Left renal pelvis (tissue), 4 donors: ENCODE measurements around the gene KCNK2. TPM values are rescaled to one million over a fixed set of nuclear protein-coding genes. Genes with fewer than 3 reads are reported as not detected.

ENCODE experiments used
- DNase-seq, 4 donors: peaks; one replicate each; pipeline ENCODE4 v3.0.0-alpha.2; 2013; ENCODE audit warnings: low read depth in 4 of 4, low spot score in 3 of 4
- polyA plus RNA-seq, 4 donors: library from polyadenylated mRNA; unstranded; fragments of 120-200 nt; gene quantifications; one replicate each; pipeline ENCODE4 v1.2.1, GENCODE V29; 2013; ENCODE audit not compliant: insufficient read length in 4 of 4

The KCNK2 gene
- polyA plus RNA-seq, 4 donors, result 1.8 to 2.9 (median 2.5) TPM

GRCh38 chr1:215094381-215094780 is 11.8 kb downstream of the KCNK2 start:
- no peak for DNase-seq

GRCh38 chr1:215095524-215095923 is 13.0 kb downstream of the KCNK2 start:
- no peak for DNase-seq

DNA sequence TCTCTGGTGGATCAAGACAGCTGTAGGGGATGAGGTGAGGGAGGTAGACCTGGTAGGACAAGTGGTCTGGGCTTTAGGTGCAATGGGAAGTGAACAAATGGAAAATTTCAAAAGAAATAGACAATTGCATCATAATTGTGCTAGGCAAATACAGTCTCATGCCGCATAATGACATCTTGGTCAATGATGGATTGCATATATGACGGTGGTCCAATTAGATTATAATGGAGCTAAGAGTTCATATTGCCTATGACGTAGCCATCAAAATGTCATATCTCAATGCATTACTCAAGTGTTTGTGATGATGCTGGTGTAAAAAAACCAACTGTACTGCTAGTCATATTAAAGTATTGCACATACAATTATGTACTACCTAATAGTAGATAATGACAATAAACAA is 19.0 kb downstream of the KCNK2 start:
- DNase-seq, result no peak

GRCh38 chr1:215104283-215104682 is 21.7 kb downstream of the KCNK2 start:
- DNase-seq, result no peak

GRCh38 chr1:215106067-215106466 is 23.5 kb downstream of the KCNK2 start:
- no peak for DNase-seq

DNA sequence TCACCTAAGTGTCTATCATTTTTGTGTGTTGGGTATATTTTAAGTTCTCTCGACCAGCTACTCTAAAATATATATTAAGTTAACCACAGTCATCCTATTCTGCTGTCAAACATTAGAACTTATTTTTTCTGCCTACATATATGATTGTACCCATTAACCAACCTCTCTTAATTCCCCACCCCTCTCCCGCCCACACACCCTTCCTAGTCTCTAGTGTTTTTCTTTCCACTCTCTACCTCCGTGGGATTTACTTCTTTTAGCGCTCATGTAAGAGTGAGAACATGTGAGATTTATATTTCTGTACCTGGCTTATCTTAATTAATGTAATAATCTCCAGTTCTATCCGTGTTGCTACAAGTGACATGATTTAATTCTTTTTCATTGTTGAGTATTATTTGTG is 26.6 kb downstream of the KCNK2 start:
- no peak for DNase-seq

GRCh38 chr1:215111916-215112315 is 29.4 kb downstream of the KCNK2 start:
- DNase-seq, result no peak

DNA sequence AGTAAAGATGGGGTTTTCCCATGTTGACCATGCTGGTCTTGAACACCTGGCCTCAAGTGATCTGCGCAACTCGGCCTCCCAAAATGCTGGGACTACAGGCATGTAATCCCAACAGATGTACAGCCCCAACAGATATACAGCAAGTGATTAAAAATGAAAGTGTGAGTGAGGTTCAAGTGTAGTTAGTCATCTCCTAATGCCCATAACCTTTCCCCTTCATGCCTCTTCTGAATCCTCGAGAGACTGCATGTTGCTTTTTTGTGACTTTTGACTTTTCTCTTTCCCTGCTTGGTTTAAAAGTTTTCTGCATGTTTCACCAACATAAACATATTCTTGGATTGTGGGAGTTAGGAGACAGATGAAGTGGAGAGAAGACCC is 31.2 kb downstream of the KCNK2 start:
- DNase-seq, result no peak

DNA sequence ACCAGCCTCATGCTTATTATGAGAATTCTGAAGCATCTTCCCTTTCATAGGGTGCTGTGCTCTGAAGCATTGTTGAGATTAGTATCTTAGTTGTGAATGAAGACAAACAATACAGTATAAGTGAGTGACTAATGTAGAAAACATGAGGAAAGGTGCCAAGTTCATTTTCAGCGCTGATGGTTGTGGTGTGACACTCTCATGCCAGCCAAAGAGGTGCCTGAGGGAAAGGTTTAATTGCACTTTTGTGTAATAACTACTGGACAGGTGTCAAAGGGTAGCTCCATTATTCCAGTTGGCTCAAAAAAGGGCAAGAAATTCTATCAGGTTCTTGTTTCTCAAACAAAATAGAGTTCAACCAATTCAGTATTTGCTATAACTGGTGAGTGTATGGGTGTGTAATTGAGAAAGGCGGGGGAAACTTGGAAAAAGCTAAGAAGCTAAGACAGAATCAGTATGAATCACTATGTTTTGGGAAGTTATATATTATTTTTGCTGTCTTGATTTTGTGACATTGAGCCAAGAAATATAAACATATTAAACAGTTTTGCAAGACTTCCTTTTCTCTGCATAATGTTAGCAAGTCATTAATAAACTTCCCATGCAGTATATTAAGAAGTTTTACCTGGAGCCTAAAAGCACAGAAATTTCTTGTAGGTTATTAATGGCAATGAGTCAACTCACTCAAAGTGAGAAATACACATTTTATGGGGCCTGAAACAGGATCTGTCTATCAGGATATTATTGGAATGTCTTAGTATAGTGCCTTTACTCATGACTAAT is 31.8 kb downstream of the KCNK2 start:
- DNase-seq, result no peak

- no peak for DNase-seq
Observed at GRCh38 chr1:215115760-215116159, 33.2 kb downstream of the KCNK2 start.

GRCh38 chr1:215118081-215118480 is 35.5 kb downstream of the KCNK2 start:
- no peak for DNase-seq

DNA sequence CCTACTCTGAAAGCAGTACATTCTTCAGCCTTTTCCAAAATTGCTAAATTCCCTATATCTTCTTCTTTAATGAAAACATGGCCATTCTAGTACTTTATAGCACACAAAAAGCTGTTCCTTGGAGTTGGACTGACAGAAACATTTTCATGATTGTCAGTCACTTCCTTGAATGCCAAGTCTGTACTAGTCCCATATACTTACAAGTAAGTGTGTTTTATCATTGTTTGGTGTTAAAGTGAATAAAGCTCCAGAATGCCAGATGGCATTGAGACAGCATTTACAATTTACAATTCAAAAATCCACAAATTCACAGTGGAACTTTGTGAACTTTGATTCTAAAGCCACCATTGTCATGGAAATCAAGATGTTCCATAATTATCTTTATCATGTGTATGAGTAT is 36.5 kb downstream of the KCNK2 start:
- DNase-seq, result no peak

GRCh38 chr1:215119719-215120365 is 37.3 kb downstream of the KCNK2 start:
- DNase-seq, result no peak

DNA sequence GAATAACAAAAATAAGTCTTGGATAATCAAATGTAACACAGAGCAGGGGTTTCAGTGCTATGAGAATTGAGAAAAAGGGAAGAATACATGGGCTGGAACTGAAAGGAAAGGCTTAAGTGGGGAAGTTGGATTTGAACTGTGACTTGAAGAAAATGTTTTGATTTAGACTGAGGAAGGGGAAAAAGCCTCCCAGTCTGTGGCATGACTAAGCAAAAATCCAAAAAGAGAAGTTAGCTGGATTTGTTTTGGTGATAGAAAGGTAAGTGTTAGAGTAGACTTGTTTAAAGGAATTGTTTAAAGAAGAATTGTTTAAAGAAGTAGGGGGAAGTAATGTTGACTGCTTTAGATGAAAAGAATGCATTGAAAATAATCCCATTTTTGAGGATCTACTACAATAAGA is 46.0 kb downstream of the KCNK2 start:
- no peak for DNase-seq

DNA sequence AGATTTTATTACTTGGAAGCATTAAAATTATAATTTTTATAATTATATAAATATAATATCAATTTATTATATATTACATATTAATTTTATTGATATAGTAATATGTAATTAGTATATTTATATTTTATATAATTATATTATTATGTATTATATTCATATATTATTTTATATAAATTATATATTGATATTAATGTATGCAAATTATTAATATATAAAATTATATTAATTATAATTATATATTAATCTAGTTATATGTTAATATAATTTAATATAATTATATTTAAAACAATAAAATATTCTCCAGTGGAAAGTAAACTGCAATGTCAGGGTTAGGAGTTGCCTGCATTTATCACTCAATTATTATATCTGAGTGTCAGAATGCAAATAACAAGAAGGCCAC is 48.8 kb downstream of the KCNK2 start:
- no peak for DNase-seq

GRCh38 chr1:215132156-215132555 is 49.6 kb downstream of the KCNK2 start:
- no peak for DNase-seq

- DNase-seq, result no peak
Observed at GRCh38 chr1:215133532-215133931, 51.0 kb downstream of the KCNK2 start.

DNA sequence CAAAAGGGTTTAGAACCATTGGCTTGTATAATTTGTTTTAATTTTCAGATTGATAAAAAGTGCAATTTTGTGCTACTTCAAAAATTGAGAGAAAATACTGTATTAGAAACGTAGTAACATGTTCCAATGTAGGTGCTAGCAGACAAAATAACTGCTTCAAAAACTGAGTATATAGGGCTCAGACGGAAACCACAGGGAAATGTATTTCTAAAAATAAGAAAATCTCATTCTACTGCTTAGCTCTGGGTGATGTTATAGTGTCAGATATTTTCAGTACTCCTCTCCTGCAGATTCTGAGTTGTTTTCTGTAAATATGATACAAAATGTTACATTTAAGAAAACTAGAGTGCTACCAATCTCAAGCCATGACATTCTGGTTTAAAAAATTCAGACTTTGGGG is 55.4 kb downstream of the KCNK2 start:
- DNase-seq, result no peak

GRCh38 chr1:215140135-215140534 is 57.6 kb downstream of the KCNK2 start:
- no peak for DNase-seq

GRCh38 chr1:215141460-215141859 is 58.9 kb downstream of the KCNK2 start:
- DNase-seq, result no peak

DNA sequence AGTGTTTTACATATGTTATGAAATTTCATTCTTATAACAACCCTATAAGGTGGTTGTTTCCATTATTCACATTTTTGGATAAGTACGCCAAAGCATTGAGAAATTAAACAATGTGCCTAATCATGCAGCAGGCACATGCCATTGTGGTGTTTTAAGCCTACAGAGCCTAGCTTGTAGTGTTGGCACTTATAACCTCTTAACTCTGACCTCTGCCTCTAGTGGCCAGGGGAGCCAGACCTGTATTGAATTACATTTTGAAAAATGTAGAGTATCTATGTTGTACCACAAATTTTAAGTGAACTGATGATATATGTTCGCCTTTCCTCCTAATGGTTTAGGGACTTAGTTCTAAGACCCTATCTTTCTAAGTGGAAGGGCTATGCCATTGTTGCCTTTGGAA is 61.0 kb downstream of the KCNK2 start:
- no peak for DNase-seq

GRCh38 chr1:215146240-215146975 is 63.9 kb downstream of the KCNK2 start:
- DNase-seq, result peak in 3 of 4 donors; percentile 8 to 18 (median 11)
